GM23248 (cell line): ENCODE data around the gene PTDSS2. TPM values are rescaled to one million over a fixed set of nuclear protein-coding genes. Genes with fewer than 3 reads are reported as not detected.

Experiments used
- DNase-seq: peaks from one replicate; pipeline ENCODE4 v3.0.0-alpha.2; 2015
- H2AFZ ChIP-seq: fragments of 200-600 bp; sonication (generic); 2 replicates; pipeline ENCODE4 v1.6.1; 2016; ENCODE audit warnings: antibody characterized with exemption
- H3F3A ChIP-seq: fragments of 200-600 bp; sonication (generic); 2 replicates; pipeline ENCODE4 v1.6.1; 2016; ENCODE audit warnings: mild to moderate bottlenecking, antibody characterized with exemption, mixed run types; ENCODE audit not compliant: insufficient read depth
- H3K27ac ChIP-seq: fragments of 200-600 bp; sonication (generic); 2 replicates; pipeline ENCODE4 v1.5.1; 2016; ENCODE audit warnings: mild to moderate bottlenecking
- H3K27me3 ChIP-seq: fragments of 200-600 bp; sonication (generic); replicated peaks from 2 replicates; pipeline ENCODE4 v1.6.1; 2016; ENCODE audit warnings: mild to moderate bottlenecking; ENCODE audit not compliant: insufficient read depth
- H3K36me3 ChIP-seq: fragments of 200-600 bp; sonication (generic); 2 replicates; pipeline ENCODE4 v1.6.1; 2016; ENCODE audit warnings: low read depth, mild to moderate bottlenecking
- H3K4me1 ChIP-seq: fragments of 200-600 bp; sonication (generic); 2 replicates; pipeline ENCODE4 v1.6.1; 2016; ENCODE audit warnings: mild to moderate bottlenecking; ENCODE audit not compliant: insufficient read depth
- H3K4me2 ChIP-seq: fragments of 200-600 bp; sonication (generic); one replicate; pipeline ENCODE4 v1.6.1; 2016; ENCODE audit warnings: mild to moderate bottlenecking; ENCODE audit not compliant: unreplicated experiment
- H3K4me3 ChIP-seq: fragments of 200-600 bp; sonication (generic); 2 replicates; pipeline ENCODE4 v1.5.1; 2016; ENCODE audit warnings: mild to moderate bottlenecking
- H3K79me2 ChIP-seq: fragments of 200-600 bp; sonication (generic); 2 replicates; pipeline ENCODE4 v1.6.1; 2016; ENCODE audit warnings: mild to moderate bottlenecking; ENCODE audit not compliant: insufficient read depth
- H3K9ac ChIP-seq: fragments of 200-600 bp; sonication (generic); 2 replicates; pipeline ENCODE4 v1.6.1; 2016; ENCODE audit warnings: mild to moderate bottlenecking
- H3K9me2 ChIP-seq: fragments of 200-600 bp; sonication (generic); 2 replicates; pipeline ENCODE4 v1.6.1; 2016; ENCODE audit warnings: mixed run types, mild to moderate bottlenecking, moderate library complexity; ENCODE audit not compliant: insufficient read depth
- H3K9me3 ChIP-seq: fragments of 200-600 bp; sonication (generic); one replicate; pipeline ENCODE4 v1.6.1; 2017; ENCODE audit warnings: low read depth
- H4K20me1 ChIP-seq: fragments of 200-600 bp; sonication (generic); 2 replicates; pipeline ENCODE4 v1.6.0; 2016; ENCODE audit not compliant: insufficient read depth
- EZH2 ChIP-seq: fragments of 200-600 bp; sonication (generic); IDR thresholded peaks from 2 replicates; pipeline ENCODE4 v1.6.1; 2018; ENCODE audit warnings: antibody characterized with exemption, mild to moderate bottlenecking; ENCODE audit not compliant: insufficient read depth, poor library complexity, severe bottlenecking
- EZH2phosphoT487 ChIP-seq: fragments of 200-600 bp; sonication (generic); IDR thresholded peaks from 2 replicates; pipeline ENCODE4 v1.6.1; 2018; ENCODE audit warnings: antibody characterized with exemption, moderate library complexity, mild to moderate bottlenecking, low read depth; ENCODE audit not compliant: insufficient read depth
- WGBS, 2 experiments: methylation state at CpG; one replicate each; pipeline ENCODE4 v1.1.6; 2015 to 2017; ENCODE audit warnings: low lambda C conversion rate in 2 of 2, low coverage in 1 of 2; ENCODE audit errors: missing lambda C conversion rate in 2 of 2; 5-methylcytosine and 5-hydroxymethylcytosine counted together
- in situ Hi-C: fragments of 300-500 bp; cut with MboI; formaldehyde crosslinking; loops from 2 replicates; pipeline ENCODE4 v1.15.0; 2020
- polyA plus RNA-seq: library from polyadenylated mRNA; unstranded; fragments of >200 nt; fragmentation: Nextera tagmentation; extraction: Ambion mirVana; gene quantifications from 2 replicates; pipeline ENCODE4 v1.2.1, GENCODE V29; 2016
- total RNA-seq: library from RNA; depleted of rRNA; stranded (reverse); fragments of >200 nt; shearing (Covaris generic); gene quantifications from 2 replicates; pipeline ENCODE4 v1.2.3, GENCODE V29; 2014

The PTDSS2 gene
- total and polyA plus RNA-seq, 2 experiments from 2014 or later: 22.2 to 44.1 TPM

DNA sequence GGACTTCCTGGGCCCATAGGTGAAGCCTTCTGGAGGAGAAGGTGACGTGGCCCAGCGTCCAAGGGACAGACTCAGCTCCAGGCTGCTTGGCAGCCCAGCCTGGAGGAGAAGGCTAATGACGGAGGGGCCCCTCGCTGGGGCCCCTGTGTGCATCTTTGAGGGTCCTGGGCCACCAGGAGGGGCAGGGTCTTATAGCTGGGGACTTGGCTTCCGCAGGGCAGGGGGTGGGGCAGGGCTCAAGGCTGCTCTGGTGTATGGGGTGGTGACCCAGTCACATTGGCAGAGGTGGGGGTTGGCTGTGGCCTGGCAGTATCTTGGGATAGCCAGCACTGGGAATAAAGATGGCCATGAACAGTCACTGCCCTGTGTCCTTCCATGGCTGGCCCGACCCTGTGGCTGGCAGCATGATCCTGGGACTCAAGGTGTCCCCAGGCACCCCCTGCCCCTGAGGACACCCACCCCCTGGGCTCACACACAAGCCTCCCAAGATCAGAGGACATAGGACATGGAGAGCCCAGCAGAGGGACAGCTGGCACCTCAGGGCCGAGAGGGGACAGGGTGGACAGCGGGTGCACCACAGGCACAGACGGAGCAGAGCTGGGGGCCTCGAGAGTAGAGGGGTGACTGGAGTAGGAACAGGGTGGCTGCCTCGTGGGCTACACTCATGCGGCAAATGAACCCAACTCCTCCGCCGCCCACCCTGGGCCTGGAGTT is 45.4 kb upstream of the PTDSS2 start:
- Histone ChIP-seq H3K9me2 (no peaks in the 10 kb centered on the region), H3F3A (no peaks in the 10 kb centered on the region), H4K20me1 (no peaks in the 10 kb centered on the region), H3K79me2 (no peaks in the 10 kb centered on the region), H3K9ac (peak overlapping the region; percentile 68), H3K4me2 (no peak overlapping the region), H3K4me1 (no peaks in the 10 kb centered on the region), H2AFZ (no peak overlapping the region), H3K27ac (no peak overlapping the region), H3K27me3 (no peaks in the 10 kb centered on the region), H3K4me3 (no peak overlapping the region), H3K9me3 (no peaks in the 10 kb centered on the region), H3K36me3 (no peaks in the 10 kb centered on the region)
- in situ Hi-C loops: no loop called here
- TF ChIP-seq EZH2 (no peak), EZH2phosphoT487 (no peak)
- 91% methylated on average over 12 to 14 of the region's 14 CpGs for WGBS, 2 experiments
- no peak for DNase-seq

GRCh38 chr11:405323-405953 is 44.6 kb upstream of the PTDSS2 start:
- Histone ChIP-seq H3K9ac (peak overlapping the region; percentile 68), H3K27me3 (no peaks in the 10 kb centered on the region), H3K27ac (no peak overlapping the region), H2AFZ (peak overlapping the region; percentile 41), H3K79me2 (no peaks in the 10 kb centered on the region), H3K9me3 (no peaks in the 10 kb centered on the region), H3F3A (no peaks in the 10 kb centered on the region), H3K4me3 (peak overlapping the region; percentile 74), H3K36me3 (no peaks in the 10 kb centered on the region), H3K9me2 (no peaks in the 10 kb centered on the region), H3K4me1 (no peaks in the 10 kb centered on the region), H4K20me1 (no peaks in the 10 kb centered on the region), H3K4me2 (peak overlapping the region; percentile 63)
- in situ Hi-C loops: no loop called here
- 51 to 54% methylated on average over 11 to 17 of the region's 17 CpGs for WGBS, 2 experiments
- DNase-seq: peak; percentile 52
- no peak for TF ChIP-seq EZH2
- no peak for TF ChIP-seq EZH2phosphoT487

- Histone ChIP-seq H3K27ac (no peak overlapping the region), H3K36me3 (no peaks in the 10 kb centered on the region), H3K27me3 (no peaks in the 10 kb centered on the region), H3K4me3 (peak overlapping the region; percentile 74), H3F3A (no peaks in the 10 kb centered on the region), H4K20me1 (no peaks in the 10 kb centered on the region), H3K4me1 (no peaks in the 10 kb centered on the region), H3K4me2 (peak overlapping the region; percentile 63), H3K79me2 (no peaks in the 10 kb centered on the region), H2AFZ (peak overlapping the region; percentile 77), H3K9me2 (no peaks in the 10 kb centered on the region), H3K9ac (peak overlapping the region; percentile 68), H3K9me3 (no peaks in the 10 kb centered on the region)
- 36 to 47% methylated on average over 39 to 46 of the region's 47 CpGs for whole genome bisulfite sequencing, 2 experiments
- no peak for DNase-seq
- in situ Hi-C loops: no loop called here
- TF ChIP-seq EZH2phosphoT487: no peak
- TF ChIP-seq EZH2: no peak
These were observed 43.9 kb upstream of the PTDSS2 start for GRCh38 chr11:405954-406795.

- Histone ChIP-seq H3K4me2 (peak overlapping the region; percentile 63), H3K4me3 (peak overlapping the region; percentile 74), H4K20me1 (no peaks in the 10 kb centered on the region), H3K27me3 (no peaks in the 10 kb centered on the region), H3F3A (no peaks in the 10 kb centered on the region), H2AFZ (peak overlapping the region; percentile 77), H3K9me3 (no peaks in the 10 kb centered on the region), H3K4me1 (no peaks in the 10 kb centered on the region), H3K27ac (no peak overlapping the region), H3K36me3 (no peaks in the 10 kb centered on the region), H3K9me2 (no peaks in the 10 kb centered on the region), H3K9ac (peak overlapping the region; percentile 68), H3K79me2 (no peaks in the 10 kb centered on the region)
- 4 to 16% methylated on average over 34 to 72 of the region's 91 CpGs for WGBS, 2 experiments
- no peak for TF ChIP-seq EZH2
- no peak for TF ChIP-seq EZH2phosphoT487
- DNase-seq: peak; percentile 90
- in situ Hi-C loops: no loop called here
These were observed 43.1 kb upstream of the PTDSS2 start for GRCh38 chr11:406796-407650.
